SK-N-SH treated with all-trans-retinoic acid at 6 μM for 48 hours (cell line): ENCODE measurements around the gene KIF18A.
"Not testable (repeated sequence)": the region's sequence is repeated elsewhere in the genome, so short reads cannot be mapped to it uniquely, and the experiment has no call there.

Experiments
- ATAC-seq: fragments of 200-7000 bp; cut with Tn5 transposase; 3 replicates; pipeline ENCODE4 v1.9.1; 2020; ENCODE audit warnings: mild to moderate bottlenecking, moderate library complexity
- ARNTL ChIP-seq: fragments of 450-650 bp; formaldehyde crosslinking; IDR thresholded peaks from 2 replicates; pipeline ENCODE4 v1.5.0; 2020; ENCODE audit warnings: low read depth, mild to moderate bottlenecking, moderate library complexity, borderline replicate concordance
- BACH2 ChIP-seq: fragments of 250-450 bp; sonication (Bioruptor Pico); IDR thresholded peaks from 2 replicates; pipeline ENCODE4 v1.9.0; 2021; ENCODE audit warnings: mild to moderate bottlenecking, borderline replicate concordance
- CSDC2 ChIP-seq: fragments of 250-450 bp; sonication (Bioruptor Pico); IDR thresholded peaks from 2 replicates; pipeline ENCODE4 v1.5.0; 2020; ENCODE audit warnings: mild to moderate bottlenecking, moderate library complexity
- ESRRG ChIP-seq: fragments of 250-450 bp; sonication (Bioruptor Pico); IDR thresholded peaks from 2 replicates; pipeline ENCODE4 v1.6.1; 2021; ENCODE audit warnings: mild to moderate bottlenecking
- GLIS3 ChIP-seq: fragments of 250-450 bp; sonication (Bioruptor Pico); IDR thresholded peaks from 2 replicates; pipeline ENCODE4 v1.5.0; 2020; ENCODE audit warnings: mild to moderate bottlenecking, moderate library complexity
- ISL1 ChIP-seq: fragments of 250-450 bp; sonication (Bioruptor Pico); IDR thresholded peaks from 2 replicates; pipeline ENCODE4 v2.1.2; 2022; ENCODE audit warnings: mild to moderate bottlenecking, moderate library complexity
- OSR1 ChIP-seq: fragments of 250-450 bp; sonication (Bioruptor Pico); IDR thresholded peaks from 2 replicates; pipeline ENCODE4 v1.8.0; 2022; ENCODE audit warnings: moderate library complexity, mild to moderate bottlenecking, inconsistent platforms
- PPARA ChIP-seq: fragments of 250-450 bp; sonication (Bioruptor Pico); IDR thresholded peaks from 2 replicates; pipeline ENCODE4 v1.5.0; 2020; ENCODE audit warnings: mild to moderate bottlenecking, borderline replicate concordance
- RARB ChIP-seq: fragments of 250-450 bp; sonication (Bioruptor Pico); IDR thresholded peaks from 2 replicates; pipeline ENCODE4 v1.8.0; 2021; ENCODE audit warnings: mild to moderate bottlenecking, moderate library complexity
- SNAI2 ChIP-seq: fragments of 250-450 bp; sonication (Bioruptor Pico); IDR thresholded peaks from 2 replicates; pipeline ENCODE4 v1.5.0; 2020; ENCODE audit warnings: mild to moderate bottlenecking, moderate library complexity
- TOX ChIP-seq: fragments of 250-450 bp; sonication (Bioruptor Pico); IDR thresholded peaks from 2 replicates; pipeline ENCODE4 v1.8.0; 2021; ENCODE audit warnings: mild to moderate bottlenecking, moderate library complexity, borderline replicate concordance
- ZC3H10 ChIP-seq: fragments of 250-450 bp; sonication (Bioruptor Pico); IDR thresholded peaks from 2 replicates; pipeline ENCODE4 v1.5.1; 2021; ENCODE audit warnings: mild to moderate bottlenecking, moderate library complexity
- ZFP3 ChIP-seq: fragments of 250-450 bp; sonication (Bioruptor Pico); IDR thresholded peaks from 2 replicates; pipeline ENCODE4 v1.5.0; 2020; ENCODE audit warnings: mild to moderate bottlenecking, moderate library complexity
- ZFP30 ChIP-seq: fragments of 450-650 bp; formaldehyde crosslinking; IDR thresholded peaks from 2 replicates; pipeline ENCODE4 v1.5.0; 2022; ENCODE audit warnings: mild to moderate bottlenecking, moderate library complexity
- ZNF565 ChIP-seq: fragments of 450-650 bp; formaldehyde crosslinking; conservative IDR thresholded peaks from 2 replicates; pipeline ENCODE4 v1.5.0; 2020; ENCODE audit warnings: low read depth, mild to moderate bottlenecking, moderate library complexity
- ZNF70 ChIP-seq: fragments of 450-650 bp; formaldehyde crosslinking; IDR thresholded peaks from 2 replicates; pipeline ENCODE4 v1.5.0; 2020; ENCODE audit warnings: mild to moderate bottlenecking, moderate library complexity
- ZNF8 ChIP-seq: fragments of 450-650 bp; formaldehyde crosslinking; IDR thresholded peaks from 2 replicates; pipeline ENCODE4 v1.5.0; 2020; ENCODE audit warnings: mild to moderate bottlenecking, moderate library complexity
- TF ChIP-seq, protein P1 (sequence below): fragments of 250-450 bp; sonication (Bioruptor Pico); IDR thresholded peaks from 2 replicates; pipeline ENCODE4 v1.5.1; 2020; ENCODE audit warnings: low read depth, mild to moderate bottlenecking, moderate library complexity
- TF ChIP-seq, protein P2 (sequence below): fragments of 250-450 bp; sonication (Bioruptor Pico); IDR thresholded peaks from 2 replicates; pipeline ENCODE4 v1.5.1; 2021; ENCODE audit warnings: mild to moderate bottlenecking, moderate library complexity
- TF ChIP-seq, protein P3 (sequence below): fragments of 250-450 bp; sonication (Bioruptor Pico); IDR thresholded peaks from 2 replicates; pipeline ENCODE4 v1.8.0; 2020; ENCODE audit warnings: mild to moderate bottlenecking, moderate library complexity, borderline replicate concordance
- TF ChIP-seq, protein P4 (sequence below): fragments of 250-450 bp; sonication (Bioruptor Pico); IDR thresholded peaks from 2 replicates; pipeline ENCODE4 v1.5.0; 2020; ENCODE audit warnings: mild to moderate bottlenecking, moderate library complexity
- TF ChIP-seq, protein P5 (sequence below): fragments of 250-450 bp; sonication (Bioruptor Pico); IDR thresholded peaks from 2 replicates; pipeline ENCODE4 v1.8.0; 2021; ENCODE audit warnings: low read depth, mild to moderate bottlenecking, moderate library complexity, borderline replicate concordance

The KIF18A gene

DNA sequence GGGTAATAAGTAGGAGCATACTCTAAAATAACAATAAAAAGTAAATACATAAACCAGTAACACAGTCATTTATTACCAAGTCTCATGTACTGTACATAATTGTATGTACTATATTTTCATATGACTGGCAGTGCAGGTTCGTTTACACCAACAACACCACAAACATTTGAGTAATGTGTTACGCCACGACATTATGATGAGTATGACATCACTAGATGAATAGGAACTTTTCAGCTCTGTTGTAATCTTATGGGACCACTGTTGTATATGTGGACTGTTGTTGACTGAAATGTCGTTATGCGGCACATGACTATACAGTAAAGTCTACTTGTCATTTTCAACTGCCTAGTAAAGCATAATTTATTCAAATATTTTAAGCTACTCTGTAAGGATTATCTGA, 18.6 kb downstream of the KIF18A start:
- no peak; the same call in 2 of the 3 replicates for ATAC-seq

DNA sequence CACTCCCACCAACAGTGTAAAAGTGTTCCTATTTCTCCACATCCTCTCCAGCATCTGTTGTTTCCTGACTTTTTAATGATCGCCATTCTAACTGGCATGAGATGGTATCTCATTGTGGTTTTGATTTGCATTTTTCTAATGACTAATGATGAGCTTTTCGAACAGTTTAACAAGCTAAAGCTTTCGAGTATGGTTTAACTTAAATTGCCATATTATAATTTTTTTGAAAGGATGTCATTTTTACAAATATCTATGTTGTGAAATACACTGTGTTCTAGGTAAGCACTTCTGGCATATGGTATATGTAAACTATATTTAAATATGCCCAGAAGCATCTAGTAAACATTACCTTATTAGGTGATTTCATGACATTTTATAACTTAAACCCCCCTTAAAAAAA, 20.3 kb downstream of the KIF18A start:
- ATAC-seq, result not testable (repeated sequence)

More for the DNA sequence above, 18.6 kb downstream of the KIF18A start:
- no peak for TF ChIP-seq ZNF70 (CRISPR knock-in tag)
- no peak for TF ChIP-seq ZNF8

DNA sequence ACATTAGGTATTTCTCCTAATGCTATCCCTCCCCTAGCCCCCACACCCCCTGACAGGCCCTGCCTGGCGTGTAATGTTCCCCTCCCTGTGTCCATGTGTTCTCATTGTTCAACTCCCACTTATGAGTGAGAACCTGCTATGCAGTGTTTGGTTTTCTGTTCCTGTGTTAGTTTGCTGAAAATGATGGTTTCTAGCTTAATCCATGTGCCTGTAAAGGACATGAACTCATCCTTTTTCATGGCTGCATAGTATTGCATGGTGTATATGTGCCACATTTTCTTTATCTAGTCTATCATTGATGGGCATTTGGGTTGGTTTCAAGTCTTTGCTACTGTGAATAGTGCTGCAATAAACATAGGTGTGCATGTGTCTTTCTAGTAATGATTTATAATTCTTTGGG, 20.8 kb downstream of the KIF18A start:
- not testable (repeated sequence) for ATAC-seq

DNA sequence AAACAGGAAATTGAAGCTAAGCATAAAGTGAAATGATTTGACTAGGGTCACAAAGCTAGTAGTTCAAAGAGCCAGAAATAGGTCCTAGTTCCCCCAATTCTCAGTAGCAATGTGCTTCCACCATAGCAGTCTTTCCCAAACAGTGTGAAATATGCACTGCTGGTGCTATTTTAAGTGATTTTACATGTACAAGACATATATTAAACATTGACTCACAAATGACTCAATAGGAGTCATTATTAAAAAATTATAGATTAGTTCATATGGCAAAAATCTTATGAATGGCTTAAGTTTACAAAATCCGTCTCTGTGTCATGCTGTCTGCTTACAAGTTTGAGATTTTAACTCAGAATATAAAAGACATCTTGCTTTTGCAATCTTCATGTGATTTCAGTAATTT, 21.4 kb downstream of the KIF18A start:
- ATAC-seq, result peak; percentile 43; the same call in 2 of the 3 replicates
- TF ChIP-seq RARB (CRISPR knock-in tag) (no peak), OSR1 (no peak), ESRRG (CRISPR knock-in tag) (no peak), CSDC2 (CRISPR knock-in tag) (no peak), ARNTL (CRISPR knock-in tag) (no peak), ZNF565 (no peak), ZC3H10 (CRISPR knock-in tag) (no peak), PPARA (CRISPR knock-in tag) (no peak), GLIS3 (CRISPR knock-in tag) (no peak), BACH2 (CRISPR knock-in tag) (no peak), ZNF8 (no peak)
- TF ChIP-seq, protein P1, sequence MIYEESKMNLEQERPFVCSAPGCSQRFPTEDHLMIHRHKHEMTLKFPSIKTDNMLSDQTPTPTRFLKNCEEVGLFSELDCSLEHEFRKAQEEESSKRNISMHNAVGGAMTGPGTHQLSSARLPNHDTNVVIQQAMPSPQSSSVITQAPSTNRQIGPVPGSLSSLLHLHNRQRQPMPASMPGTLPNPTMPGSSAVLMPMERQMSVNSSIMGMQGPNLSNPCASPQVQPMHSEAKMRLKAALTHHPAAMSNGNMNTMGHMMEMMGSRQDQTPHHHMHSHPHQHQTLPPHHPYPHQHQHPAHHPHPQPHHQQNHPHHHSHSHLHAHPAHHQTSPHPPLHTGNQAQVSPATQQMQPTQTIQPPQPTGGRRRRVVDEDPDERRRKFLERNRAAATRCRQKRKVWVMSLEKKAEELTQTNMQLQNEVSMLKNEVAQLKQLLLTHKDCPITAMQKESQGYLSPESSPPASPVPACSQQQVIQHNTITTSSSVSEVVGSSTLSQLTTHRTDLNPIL, result no peak
- TF ChIP-seq, protein P2, sequence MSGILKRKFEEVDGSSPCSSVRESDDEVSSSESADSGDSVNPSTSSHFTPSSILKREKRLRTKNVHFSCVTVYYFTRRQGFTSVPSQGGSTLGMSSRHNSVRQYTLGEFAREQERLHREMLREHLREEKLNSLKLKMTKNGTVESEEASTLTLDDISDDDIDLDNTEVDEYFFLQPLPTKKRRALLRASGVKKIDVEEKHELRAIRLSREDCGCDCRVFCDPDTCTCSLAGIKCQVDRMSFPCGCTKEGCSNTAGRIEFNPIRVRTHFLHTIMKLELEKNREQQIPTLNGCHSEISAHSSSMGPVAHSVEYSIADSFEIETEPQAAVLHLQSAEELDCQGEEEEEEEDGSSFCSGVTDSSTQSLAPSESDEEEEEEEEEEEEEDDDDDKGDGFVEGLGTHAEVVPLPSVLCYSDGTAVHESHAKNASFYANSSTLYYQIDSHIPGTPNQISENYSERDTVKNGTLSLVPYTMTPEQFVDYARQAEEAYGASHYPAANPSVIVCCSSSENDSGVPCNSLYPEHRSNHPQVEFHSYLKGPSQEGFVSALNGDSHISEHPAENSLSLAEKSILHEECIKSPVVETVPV, result no peak
- TF ChIP-seq, protein P3, sequence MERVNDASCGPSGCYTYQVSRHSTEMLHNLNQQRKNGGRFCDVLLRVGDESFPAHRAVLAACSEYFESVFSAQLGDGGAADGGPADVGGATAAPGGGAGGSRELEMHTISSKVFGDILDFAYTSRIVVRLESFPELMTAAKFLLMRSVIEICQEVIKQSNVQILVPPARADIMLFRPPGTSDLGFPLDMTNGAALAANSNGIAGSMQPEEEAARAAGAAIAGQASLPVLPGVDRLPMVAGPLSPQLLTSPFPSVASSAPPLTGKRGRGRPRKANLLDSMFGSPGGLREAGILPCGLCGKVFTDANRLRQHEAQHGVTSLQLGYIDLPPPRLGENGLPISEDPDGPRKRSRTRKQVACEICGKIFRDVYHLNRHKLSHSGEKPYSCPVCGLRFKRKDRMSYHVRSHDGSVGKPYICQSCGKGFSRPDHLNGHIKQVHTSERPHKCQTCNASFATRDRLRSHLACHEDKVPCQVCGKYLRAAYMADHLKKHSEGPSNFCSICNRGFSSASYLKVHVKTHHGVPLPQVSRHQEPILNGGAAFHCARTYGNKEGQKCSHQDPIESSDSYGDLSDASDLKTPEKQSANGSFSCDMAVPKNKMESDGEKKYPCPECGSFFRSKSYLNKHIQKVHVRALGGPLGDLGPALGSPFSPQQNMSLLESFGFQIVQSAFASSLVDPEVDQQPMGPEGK (CRISPR knock-in tag), result no peak

DNA sequence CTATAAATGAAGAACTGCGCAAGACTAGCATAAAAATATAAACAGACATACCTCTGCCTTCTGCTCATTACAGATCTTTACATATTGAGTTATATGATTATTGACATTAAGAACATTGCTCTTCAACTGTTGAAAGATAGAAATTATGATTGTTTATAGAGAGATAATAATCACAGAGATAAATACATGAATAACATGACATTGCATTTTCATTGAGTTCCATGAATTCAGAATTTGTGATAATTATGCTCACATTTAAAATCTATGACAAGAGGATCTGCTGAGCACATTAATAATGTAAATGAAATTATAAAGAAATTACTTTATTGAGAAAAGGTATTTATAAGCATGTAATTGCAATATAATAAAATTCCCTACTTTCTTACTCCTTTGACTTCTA, 24.8 kb downstream of the KIF18A start:
- ATAC-seq, result no peak
- TF ChIP-seq ZFP3 (CRISPR knock-in tag) (no peak), ZNF8 (no peak), ISL1 (CRISPR knock-in tag) (no peak), ZFP30 (no peak), TOX (CRISPR knock-in tag) (no peak), RARB (CRISPR knock-in tag) (no peak), ZNF70 (CRISPR knock-in tag) (no peak), SNAI2 (CRISPR knock-in tag) (no peak), BACH2 (CRISPR knock-in tag) (no peak), PPARA (CRISPR knock-in tag) (no peak), ZC3H10 (CRISPR knock-in tag) (no peak), ARNTL (CRISPR knock-in tag) (no peak), CSDC2 (CRISPR knock-in tag) (no peak), OSR1 (no peak)
- TF ChIP-seq, protein P4, sequence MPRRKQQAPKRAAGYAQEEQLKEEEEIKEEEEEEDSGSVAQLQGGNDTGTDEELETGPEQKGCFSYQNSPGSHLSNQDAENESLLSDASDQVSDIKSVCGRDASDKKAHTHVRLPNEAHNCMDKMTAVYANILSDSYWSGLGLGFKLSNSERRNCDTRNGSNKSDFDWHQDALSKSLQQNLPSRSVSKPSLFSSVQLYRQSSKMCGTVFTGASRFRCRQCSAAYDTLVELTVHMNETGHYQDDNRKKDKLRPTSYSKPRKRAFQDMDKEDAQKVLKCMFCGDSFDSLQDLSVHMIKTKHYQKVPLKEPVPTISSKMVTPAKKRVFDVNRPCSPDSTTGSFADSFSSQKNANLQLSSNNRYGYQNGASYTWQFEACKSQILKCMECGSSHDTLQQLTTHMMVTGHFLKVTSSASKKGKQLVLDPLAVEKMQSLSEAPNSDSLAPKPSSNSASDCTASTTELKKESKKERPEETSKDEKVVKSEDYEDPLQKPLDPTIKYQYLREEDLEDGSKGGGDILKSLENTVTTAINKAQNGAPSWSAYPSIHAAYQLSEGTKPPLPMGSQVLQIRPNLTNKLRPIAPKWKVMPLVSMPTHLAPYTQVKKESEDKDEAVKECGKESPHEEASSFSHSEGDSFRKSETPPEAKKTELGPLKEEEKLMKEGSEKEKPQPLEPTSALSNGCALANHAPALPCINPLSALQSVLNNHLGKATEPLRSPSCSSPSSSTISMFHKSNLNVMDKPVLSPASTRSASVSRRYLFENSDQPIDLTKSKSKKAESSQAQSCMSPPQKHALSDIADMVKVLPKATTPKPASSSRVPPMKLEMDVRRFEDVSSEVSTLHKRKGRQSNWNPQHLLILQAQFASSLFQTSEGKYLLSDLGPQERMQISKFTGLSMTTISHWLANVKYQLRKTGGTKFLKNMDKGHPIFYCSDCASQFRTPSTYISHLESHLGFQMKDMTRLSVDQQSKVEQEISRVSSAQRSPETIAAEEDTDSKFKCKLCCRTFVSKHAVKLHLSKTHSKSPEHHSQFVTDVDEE (CRISPR knock-in tag), result no peak
- TF ChIP-seq, protein P1, result no peak
- TF ChIP-seq, protein P5, sequence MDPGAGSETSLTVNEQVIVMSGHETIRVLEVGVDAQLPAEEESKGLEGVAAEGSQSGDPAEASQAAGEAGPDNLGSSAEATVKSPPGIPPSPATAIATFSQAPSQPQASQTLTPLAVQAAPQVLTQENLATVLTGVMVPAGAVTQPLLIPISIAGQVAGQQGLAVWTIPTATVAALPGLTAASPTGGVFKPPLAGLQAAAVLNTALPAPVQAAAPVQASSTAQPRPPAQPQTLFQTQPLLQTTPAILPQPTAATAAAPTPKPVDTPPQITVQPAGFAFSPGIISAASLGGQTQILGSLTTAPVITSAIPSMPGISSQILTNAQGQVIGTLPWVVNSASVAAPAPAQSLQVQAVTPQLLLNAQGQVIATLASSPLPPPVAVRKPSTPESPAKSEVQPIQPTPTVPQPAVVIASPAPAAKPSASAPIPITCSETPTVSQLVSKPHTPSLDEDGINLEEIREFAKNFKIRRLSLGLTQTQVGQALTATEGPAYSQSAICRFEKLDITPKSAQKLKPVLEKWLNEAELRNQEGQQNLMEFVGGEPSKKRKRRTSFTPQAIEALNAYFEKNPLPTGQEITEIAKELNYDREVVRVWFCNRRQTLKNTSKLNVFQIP, result no peak
- TF ChIP-seq, protein P3 (CRISPR knock-in tag), result no peak
